HEK293T (cell line): ENCODE data around the gene NCEH1.

ENCODE experiments used
- CTBP1 ChIP-seq: fragments of 450-650 bp; IDR thresholded peaks from 2 replicates; pipeline ENCODE4 v1.6.1; 2016; ENCODE audit warnings: borderline replicate concordance
- TARDBP ChIP-seq: fragments of 450-650 bp; IDR thresholded peaks from 2 replicates; pipeline ENCODE4 v1.6.1; 2016

DNA sequence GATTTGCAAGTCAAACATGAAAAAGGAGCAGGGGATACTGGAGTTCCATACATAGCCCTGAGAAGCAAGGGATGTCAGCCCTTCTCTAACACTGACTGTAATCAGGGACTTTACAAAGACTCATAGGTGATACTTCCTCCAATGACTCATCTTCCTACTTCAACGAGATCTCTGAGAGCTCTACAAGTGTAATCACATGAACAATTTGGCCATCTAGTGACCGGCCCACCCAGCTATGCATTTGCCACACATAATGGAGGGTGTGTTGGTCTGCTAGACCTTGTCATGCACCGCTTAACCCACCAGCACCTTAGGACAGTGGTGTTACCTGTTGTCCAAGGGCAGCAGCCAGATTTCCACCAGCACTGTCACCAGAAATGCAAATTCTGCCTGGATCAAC lies 75.3 kb downstream of the NCEH1 start:
- no peak for TF ChIP-seq TARDBP
- no peak for TF ChIP-seq CTBP1
